ENCODE results near the gene FXR2.

FXR2 gene

GRCh38 chr17:7544911-7545310 lies 69.8 kb downstream of the FXR2 start:
- DNase-seq = no peak

All from stimulated activated CD4-positive, alpha-beta T cell treated with anti-CD3 and anti-CD28 coated beads, Interleukin-15, amount 100 ng/mL, for 24 hours (primary cell).